ENCODE results near the gene RAB11FIP3.
"Not testable (repeated sequence)": the region's sequence is repeated elsewhere in the genome, so short reads cannot be mapped to it uniquely, and the experiment has no call there.

Gene RAB11FIP3

DNA sequence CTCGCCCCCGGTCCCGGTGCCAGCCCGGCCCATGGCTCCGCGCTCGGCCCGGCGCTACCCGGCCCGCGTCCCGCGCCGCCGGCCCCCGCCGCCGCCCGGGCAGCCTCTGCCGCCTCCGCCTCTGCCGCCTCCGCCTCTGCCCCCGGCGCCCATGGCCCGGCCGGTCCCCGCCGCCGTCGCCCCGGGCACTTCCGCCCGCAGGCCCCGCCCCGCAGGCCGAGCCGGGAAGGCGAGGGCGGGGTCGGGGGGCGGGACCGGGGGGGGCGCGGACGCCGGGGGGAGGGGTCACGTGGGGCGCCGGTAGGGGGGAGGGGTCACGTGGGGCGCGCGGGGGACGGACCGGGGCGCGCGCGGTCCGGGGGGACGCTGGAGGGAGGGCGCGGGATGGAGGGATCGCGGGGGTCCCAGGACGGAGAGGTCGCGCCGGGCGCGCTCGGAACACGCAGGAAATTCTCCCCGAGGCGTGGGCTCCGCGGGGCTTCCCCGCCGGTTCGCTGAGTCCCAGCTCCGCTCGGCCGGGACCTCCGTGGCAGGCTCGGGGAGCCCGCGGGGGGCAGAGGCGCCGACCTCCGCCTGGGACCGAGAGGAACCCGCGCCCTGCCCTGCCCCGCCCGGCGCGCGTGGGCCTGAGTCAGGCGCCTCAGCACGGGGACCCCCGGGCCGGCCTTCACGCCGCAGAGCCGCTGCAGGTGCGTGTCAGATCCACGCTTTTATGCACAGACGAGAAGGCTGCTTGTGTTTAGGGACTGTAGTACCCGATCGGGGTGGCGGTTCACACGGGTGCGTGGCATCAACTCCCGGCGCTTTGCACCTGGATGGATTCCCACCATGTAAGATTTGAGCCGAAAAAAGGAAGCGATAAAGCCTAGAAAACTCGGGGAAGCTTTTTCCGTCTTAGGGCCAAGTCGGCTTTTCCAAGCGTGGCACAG is 43.4 kb upstream of the RAB11FIP3 start, which contains the start of gene PGAP6:
Gene PGAP6 (minus strand): TSS at position 190 of the 929 bp plus-strand sequence. CDS start 157 bp downstream, at position 33.
- no peaks in the 10 kb centered on the region for H3K27me3 ChIP-seq (ENCODE audit: control insufficient read depth, insufficient read depth, low read length)
- peak within 1 kb of the TSS; percentile 98 for H3K4me2 ChIP-seq (ENCODE audit: low read length)
- H3K4me1 ChIP-seq (ENCODE audit: control insufficient read depth, insufficient read depth, low read length): peaks cover 3% of the 10 kb centered on the region
- H3K9ac ChIP-seq (ENCODE audit: low read depth, low read length): peak within 1 kb of the TSS; percentile 86
- H3K9me3 ChIP-seq (replicated peaks; ENCODE audit: low read length): no peaks in the 10 kb centered on the region
- H3K4me3 ChIP-seq (ENCODE audit: low read length): peak within 1 kb of the TSS; percentile 83
- peaks cover 2% of the 10 kb centered on the region for H3K36me3 ChIP-seq (ENCODE audit: insufficient read depth, low read length)

DNA sequence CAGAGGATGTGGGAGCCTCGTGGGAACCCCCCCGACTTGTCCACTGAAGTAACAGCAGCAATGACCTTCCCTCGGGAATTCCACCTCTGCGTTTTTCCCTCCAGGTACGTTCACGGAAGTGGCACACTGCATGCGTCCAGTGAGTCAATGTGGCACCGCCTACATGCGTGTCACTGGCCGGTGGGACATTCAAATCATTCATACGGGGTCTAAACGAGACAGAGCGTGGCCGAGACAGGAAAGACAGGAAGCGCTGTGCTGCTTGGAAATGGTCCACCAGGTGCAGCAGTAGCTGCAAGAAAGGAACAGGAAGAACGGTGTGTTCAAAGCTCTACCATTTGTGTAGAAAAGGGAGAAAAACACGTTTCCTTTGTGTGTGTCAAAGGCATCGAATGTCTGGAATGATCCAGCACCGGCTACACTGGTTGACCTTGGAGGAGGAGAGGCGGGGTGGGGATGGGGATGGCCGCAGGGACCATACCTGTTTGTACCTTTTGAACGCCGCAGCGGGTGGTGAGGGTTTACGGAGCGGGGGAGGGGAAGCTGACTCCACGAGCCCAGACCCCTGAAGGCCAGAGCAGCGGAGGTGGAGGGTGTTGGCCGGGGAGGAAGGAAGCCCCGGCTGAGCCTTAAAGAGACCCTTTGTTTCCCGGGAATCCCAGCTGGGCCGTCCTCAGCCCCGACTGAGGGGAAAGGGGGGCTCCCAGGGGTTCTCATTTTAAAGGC is 42.0 kb upstream of the RAB11FIP3 start:
- H3K4me3 ChIP-seq (ENCODE audit: low read length): no peak overlapping the region
- no peaks in the 10 kb centered on the region for H3K9me3 ChIP-seq (replicated peaks; ENCODE audit: low read length)
- no peaks in the 10 kb centered on the region for H3K27me3 ChIP-seq (ENCODE audit: control insufficient read depth, insufficient read depth, low read length)
- no peaks in the 10 kb centered on the region for H3K36me3 ChIP-seq (ENCODE audit: insufficient read depth, low read length)
- H3K4me2 ChIP-seq (ENCODE audit: low read length): peak overlapping the region; percentile 86
- peaks cover 3% of the 10 kb centered on the region for H3K4me1 ChIP-seq (ENCODE audit: control insufficient read depth, insufficient read depth, low read length)
- no peak overlapping the region for H3K9ac ChIP-seq (ENCODE audit: low read depth, low read length)

DNA sequence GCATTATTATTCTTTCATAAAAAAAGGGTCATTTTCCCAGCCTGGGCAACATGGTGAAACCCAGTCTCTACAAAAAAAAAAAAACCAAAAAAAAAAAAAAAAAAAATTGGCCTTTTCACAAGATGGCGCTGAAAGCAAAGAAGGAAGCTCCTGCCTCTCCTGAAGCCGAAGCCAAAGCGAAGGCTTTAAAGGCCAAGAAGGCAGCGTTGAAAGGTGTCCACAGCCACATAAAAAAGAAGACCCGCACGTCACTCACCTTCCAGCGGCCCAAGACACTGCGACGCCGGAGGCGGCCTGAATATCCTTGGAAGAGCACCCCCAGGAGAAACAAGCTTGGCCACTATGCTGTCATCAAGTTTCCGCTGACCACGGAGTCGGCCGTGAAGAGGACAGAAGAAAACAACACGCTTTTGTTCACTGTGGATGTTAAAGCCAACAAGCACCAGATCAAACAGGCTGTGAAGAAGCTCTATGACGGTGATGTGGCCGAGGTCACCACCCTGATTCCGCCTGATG is 38.8 kb upstream of the RAB11FIP3 start:
- Histone ChIP-seq H3K27me3 (ENCODE audit: control insufficient read depth, insufficient read depth, low read length) (no peaks in the 10 kb centered on the region), H3K4me2 (ENCODE audit: low read length) (peak overlapping the region; percentile 56), H3K4me3 (ENCODE audit: low read length) (no peak overlapping the region), H3K4me1 (ENCODE audit: control insufficient read depth, insufficient read depth, low read length) (peaks cover 3% of the 10 kb centered on the region), H3K9me3 (replicated peaks; ENCODE audit: low read length) (no peaks in the 10 kb centered on the region), H3K9ac (ENCODE audit: low read depth, low read length) (no peak overlapping the region), H3K36me3 (ENCODE audit: insufficient read depth, low read length) (no peaks in the 10 kb centered on the region)

DNA sequence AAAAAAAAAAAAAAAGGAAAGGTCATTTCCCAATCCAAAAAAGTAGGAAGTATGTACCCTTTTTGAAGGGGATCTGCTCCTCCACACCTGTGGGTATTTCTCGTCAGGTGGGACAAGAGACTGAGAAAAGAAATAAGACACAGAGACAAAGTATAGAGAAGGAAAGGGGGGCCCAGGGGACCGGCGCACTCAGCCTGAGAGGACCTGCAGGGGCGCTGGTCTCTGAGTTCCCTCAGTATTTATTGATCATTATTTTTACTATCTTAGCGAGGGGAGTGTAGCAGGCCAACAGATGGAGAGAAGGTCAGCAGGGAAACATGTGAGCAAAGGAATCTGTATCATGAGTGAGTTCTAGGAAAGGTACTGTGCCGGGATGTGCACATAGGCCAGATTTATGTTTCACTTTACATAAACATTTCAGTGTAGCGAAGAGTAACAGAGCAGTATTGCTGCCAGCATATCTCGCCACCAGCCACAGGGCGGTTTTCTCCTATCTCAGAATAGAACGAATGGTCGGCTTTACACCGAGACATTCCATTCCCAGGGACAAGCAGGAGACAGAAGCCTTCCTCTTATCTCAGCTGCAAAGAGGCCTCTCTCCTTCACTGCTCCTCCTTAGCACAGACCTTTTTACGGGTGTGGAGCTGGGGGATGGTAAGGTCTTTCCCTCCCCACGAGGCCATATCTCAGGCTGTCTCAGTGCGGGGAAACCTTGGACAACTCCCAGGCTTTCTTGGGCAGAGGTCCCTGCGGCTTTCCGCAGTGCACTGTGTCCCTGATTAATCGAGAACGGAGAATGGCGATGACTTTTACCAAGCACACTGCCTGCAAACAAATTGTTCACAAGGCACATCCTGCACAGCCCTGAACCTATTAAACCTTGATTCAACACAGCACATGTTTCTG is 37.4 kb upstream of the RAB11FIP3 start:
- not testable (repeated sequence) for H3K4me1 ChIP-seq (ENCODE audit: control insufficient read depth, insufficient read depth, low read length); H3K9ac ChIP-seq (ENCODE audit: low read depth, low read length); H3K4me3 ChIP-seq (ENCODE audit: low read length)

DNA sequence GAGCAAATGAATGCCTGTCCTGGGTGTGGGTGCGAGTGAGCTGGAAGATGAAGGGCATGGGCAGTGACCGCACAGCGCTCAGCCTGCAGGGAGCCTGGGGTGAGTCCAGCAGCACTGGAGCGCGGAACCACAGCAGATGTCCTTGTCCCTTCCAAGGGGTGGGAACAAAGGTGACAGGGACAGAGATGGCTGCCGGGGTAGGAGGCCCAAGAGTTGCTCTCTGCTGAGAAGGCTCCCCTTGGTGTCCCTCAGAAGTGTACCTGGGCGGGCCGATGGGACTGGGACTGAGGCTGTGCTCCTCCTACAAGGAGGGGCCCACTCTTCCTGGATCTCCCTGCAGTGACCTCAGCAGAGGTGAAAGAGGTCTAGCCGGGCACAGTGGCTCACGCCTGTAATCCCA is 36.1 kb upstream of the RAB11FIP3 start:
- no peaks in the 10 kb centered on the region for H3K36me3 ChIP-seq (ENCODE audit: insufficient read depth, low read length)
- H3K27me3 ChIP-seq (ENCODE audit: control insufficient read depth, insufficient read depth, low read length): no peaks in the 10 kb centered on the region
- H3K4me3 ChIP-seq (ENCODE audit: low read length): no peak overlapping the region
- H3K9ac ChIP-seq (ENCODE audit: low read depth, low read length): no peak overlapping the region
- H3K4me1 ChIP-seq (ENCODE audit: control insufficient read depth, insufficient read depth, low read length): peaks cover 3% of the 10 kb centered on the region
- H3K4me2 ChIP-seq (ENCODE audit: low read length): no peak overlapping the region
- H3K9me3 ChIP-seq (replicated peaks; ENCODE audit: low read length): peaks cover 5% of the 10 kb centered on the region

More for the DNA sequence above, 37.4 kb upstream of the RAB11FIP3 start:
- not testable (repeated sequence) for H3K9me3 ChIP-seq (replicated peaks; ENCODE audit: low read length); H3K27me3 ChIP-seq (ENCODE audit: control insufficient read depth, insufficient read depth, low read length); H3K36me3 ChIP-seq (ENCODE audit: insufficient read depth, low read length); H3K4me2 ChIP-seq (ENCODE audit: low read length)

DNA sequence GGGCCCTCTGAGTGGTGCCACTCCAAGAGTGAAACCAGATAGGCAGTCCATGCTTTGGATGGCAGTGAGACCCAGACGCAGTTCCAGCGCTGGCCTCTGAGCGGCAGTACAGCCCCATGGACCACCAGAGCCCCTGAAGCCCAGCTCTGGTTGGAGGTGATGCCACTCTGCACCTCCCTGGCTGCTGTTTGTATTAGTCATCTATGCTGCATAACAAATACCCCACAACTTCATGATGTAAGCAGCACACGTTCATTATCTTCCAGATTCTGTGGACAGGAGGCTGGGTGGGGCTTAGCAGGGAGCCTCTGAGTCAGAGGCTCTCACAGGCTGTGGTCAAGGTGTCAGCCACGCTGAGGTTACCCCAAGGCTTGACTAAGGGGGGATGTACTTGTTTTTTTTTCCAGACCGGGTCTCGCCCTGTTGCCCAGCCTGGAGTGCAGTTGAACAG is 33.5 kb upstream of the RAB11FIP3 start:
- Histone ChIP-seq H3K4me3 (ENCODE audit: low read length) (no peak overlapping the region), H3K4me2 (ENCODE audit: low read length) (no peak overlapping the region), H3K36me3 (ENCODE audit: insufficient read depth, low read length) (no peaks in the 10 kb centered on the region), H3K4me1 (ENCODE audit: control insufficient read depth, insufficient read depth, low read length) (peaks cover 6% of the 10 kb centered on the region), H3K27me3 (ENCODE audit: control insufficient read depth, insufficient read depth, low read length) (no peaks in the 10 kb centered on the region), H3K9me3 (replicated peaks; ENCODE audit: low read length) (peaks cover 5% of the 10 kb centered on the region), H3K9ac (ENCODE audit: low read depth, low read length) (no peak overlapping the region)

DNA sequence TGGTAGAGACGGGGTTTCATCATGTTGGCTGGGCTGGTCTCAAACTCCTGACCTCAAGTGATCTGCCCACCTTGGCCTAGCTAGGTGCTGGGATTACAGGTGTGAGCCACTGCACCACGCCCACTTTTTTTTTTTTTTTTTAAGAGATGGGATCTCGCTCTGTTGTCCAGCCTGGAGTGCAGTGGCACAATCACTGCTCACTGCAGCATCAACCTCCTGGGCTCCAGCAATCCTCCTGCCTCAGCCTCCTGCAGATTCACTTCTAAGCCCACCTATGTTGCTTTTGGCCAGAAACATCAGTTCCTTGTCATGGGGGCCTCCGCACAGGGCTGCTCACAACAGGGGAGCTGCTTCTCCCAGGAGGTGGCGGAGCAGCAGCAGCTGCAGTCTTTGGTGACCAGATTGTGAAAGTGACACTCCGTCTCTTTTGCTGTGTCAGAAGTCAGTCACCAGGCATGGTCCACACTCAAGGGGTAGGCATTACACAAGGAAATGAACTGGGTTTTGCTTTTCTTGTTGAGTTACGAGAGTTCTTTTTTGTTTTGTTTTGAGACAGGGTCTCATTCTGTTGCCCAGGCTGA is 32.9 kb upstream of the RAB11FIP3 start:
- no peaks in the 10 kb centered on the region for H3K36me3 ChIP-seq (ENCODE audit: insufficient read depth, low read length)
- H3K4me3 ChIP-seq (ENCODE audit: low read length): no peak overlapping the region
- H3K27me3 ChIP-seq (ENCODE audit: control insufficient read depth, insufficient read depth, low read length): no peaks in the 10 kb centered on the region
- peaks cover 6% of the 10 kb centered on the region for H3K4me1 ChIP-seq (ENCODE audit: control insufficient read depth, insufficient read depth, low read length)
- H3K4me2 ChIP-seq (ENCODE audit: low read length): no peak overlapping the region
- peaks cover 5% of the 10 kb centered on the region for H3K9me3 ChIP-seq (replicated peaks; ENCODE audit: low read length)
- H3K9ac ChIP-seq (ENCODE audit: low read depth, low read length): no peak overlapping the region

DNA sequence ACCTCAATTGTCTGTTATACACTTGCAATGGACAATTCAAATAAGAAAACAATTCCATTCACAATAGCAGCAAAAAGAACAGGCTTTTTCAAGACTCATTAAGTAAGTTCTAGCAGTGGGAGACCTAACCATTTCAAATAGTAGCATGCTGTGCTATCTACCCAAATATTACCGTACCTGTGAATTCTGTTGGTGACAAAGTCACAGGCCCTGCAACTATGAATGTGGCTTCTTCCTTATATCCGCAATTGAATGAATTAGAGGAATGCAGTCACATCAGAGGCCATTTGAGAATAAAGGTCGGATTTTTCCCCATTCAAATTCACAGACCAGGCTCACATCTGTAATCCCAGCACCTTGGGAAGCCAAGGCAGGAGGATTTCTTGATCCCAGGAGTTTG is 29.2 kb upstream of the RAB11FIP3 start:
- peak overlapping the region; percentile 90 for H3K4me2 ChIP-seq (ENCODE audit: low read length)
- H3K9ac ChIP-seq (ENCODE audit: low read depth, low read length): no peak overlapping the region
- peaks cover 5% of the 10 kb centered on the region for H3K9me3 ChIP-seq (replicated peaks; ENCODE audit: low read length)
- peaks cover 22% of the 10 kb centered on the region for H3K4me1 ChIP-seq (ENCODE audit: control insufficient read depth, insufficient read depth, low read length)
- H3K27me3 ChIP-seq (ENCODE audit: control insufficient read depth, insufficient read depth, low read length): no peaks in the 10 kb centered on the region
- peak overlapping the region; percentile 91 for H3K4me3 ChIP-seq (ENCODE audit: low read length)
- peaks cover 10% of the 10 kb centered on the region for H3K36me3 ChIP-seq (ENCODE audit: insufficient read depth, low read length)

DNA sequence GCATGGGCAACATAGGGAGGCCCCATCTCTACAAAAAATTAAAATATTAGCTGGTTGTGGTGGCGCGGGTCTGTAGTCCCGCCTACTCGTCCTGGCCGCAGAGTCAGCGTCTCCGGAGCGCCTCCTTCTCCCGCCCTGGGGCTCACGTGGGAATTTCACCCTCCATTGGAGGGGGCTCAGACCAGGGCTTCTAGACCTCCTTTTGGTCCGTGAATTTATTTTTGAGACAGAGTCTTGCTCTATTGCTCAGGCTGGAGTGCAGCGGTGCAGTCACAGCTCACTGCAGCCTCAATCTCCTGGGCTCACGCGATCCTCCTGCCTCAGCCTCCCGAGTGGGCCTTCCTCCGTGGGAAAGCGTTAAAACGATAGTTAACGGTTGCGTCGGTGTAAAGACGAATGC is 28.8 kb upstream of the RAB11FIP3 start:
- Histone ChIP-seq H3K4me3 (ENCODE audit: low read length) (peak overlapping the region; percentile 91), H3K9me3 (replicated peaks; ENCODE audit: low read length) (peaks cover 5% of the 10 kb centered on the region), H3K36me3 (ENCODE audit: insufficient read depth, low read length) (peaks cover 10% of the 10 kb centered on the region), H3K4me1 (ENCODE audit: control insufficient read depth, insufficient read depth, low read length) (peaks cover 22% of the 10 kb centered on the region), H3K4me2 (ENCODE audit: low read length) (peak overlapping the region; percentile 90), H3K27me3 (ENCODE audit: control insufficient read depth, insufficient read depth, low read length) (no peaks in the 10 kb centered on the region), H3K9ac (ENCODE audit: low read depth, low read length) (peak overlapping the region; percentile 53)

DNA sequence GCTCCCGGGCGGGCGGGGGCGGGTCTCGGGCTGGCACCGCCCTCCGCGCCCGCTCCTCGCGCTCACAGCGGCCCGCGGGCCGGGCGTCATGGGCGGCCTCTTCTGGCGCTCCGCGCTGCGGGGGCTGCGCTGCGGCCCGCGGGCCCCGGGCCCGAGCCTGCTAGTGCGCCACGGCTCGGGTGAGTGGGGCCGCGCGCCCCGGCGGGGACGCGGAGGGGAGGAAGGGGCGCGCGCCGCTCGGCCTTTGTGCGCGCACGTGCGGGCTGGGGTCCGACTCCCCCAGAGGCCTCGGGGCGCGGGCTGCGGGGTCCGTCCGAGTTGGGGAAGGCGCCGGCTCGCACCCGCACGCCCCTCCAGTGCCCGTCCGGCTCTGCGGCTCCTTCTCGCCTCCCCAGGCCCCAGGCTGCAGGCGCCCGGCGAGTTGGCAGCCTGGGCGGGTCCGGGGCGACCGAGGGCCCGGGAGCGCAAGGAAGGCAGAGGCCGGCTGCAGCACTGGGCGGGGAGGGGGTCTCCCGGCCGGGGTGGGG is 28.3 kb upstream of the RAB11FIP3 start, which contains the start of gene NME4:
Gene NME4 (plus strand): TSS at position 65 of the 527 bp plus-strand sequence. CDS start 24 bp downstream, at position 89.
- Histone ChIP-seq H3K36me3 (ENCODE audit: insufficient read depth, low read length) (peaks cover 10% of the 10 kb centered on the region), H3K27me3 (ENCODE audit: control insufficient read depth, insufficient read depth, low read length) (no peaks in the 10 kb centered on the region), H3K9ac (ENCODE audit: low read depth, low read length) (peak within 1 kb of the TSS; percentile 83), H3K4me2 (ENCODE audit: low read length) (peak within 1 kb of the TSS; percentile 90), H3K9me3 (replicated peaks; ENCODE audit: low read length) (peaks cover 2% of the 10 kb centered on the region), H3K4me1 (ENCODE audit: control insufficient read depth, insufficient read depth, low read length) (peaks cover 22% of the 10 kb centered on the region), H3K4me3 (ENCODE audit: low read length) (peak within 1 kb of the TSS; percentile 91)
